ENCODE results near the gene ARHGEF6.

The ARHGEF6 gene

DNA sequence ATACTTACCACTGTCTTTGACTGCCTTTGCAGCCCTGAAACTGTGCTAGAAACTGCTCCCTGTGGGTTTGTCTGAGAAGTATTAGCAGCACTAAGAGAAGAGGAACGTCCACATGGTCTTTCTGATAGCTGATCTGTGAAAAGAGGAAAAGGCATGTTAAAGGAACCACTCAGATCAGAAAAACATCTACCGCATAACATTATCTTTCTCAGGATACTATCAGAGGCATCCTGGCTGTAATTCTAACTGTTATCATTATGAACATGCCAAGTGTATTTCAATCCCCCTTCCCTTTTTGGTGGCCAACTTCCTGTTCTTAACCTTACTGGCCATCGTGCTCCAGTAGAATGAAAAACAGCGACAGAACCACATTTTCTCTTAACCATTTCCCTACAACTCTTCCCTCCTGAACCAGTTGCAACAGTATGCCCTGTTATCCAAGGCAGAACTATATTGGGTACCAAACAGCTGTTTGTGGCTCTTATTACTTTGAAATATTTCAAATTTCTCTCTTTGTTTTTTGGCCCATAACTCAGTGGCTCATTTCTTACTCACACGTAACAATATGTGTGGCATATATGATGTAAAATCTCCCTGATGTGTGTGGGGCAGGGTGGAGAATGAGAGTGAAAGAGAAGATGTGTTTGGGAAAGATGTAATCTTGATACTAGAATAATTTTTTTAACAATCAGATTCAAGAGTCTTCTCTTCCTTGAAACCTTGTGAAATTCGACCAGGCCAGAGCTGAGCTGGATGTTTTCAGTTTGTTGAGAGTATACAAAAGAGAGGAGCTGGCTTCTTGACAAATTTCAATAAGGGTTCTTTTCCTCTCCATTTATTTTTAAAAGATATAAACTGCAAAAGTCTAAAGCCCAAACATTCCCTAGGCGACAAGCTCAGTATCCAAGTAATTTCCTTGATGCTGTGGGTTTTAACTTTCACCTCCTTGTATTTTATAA, 35.2 kb downstream of the ARHGEF6 start:
- DNase-seq = no peak

- DNase-seq = no peak
Observed at GRCh38 chrX:136742721-136743379, 37.9 kb downstream of the ARHGEF6 start.

- no peak for DNase-seq
Observed at GRCh38 chrX:136738049-136738729, 42.5 kb downstream of the ARHGEF6 start.

- no peak for DNase-seq
Observed at GRCh38 chrX:136736690-136737089, 44.0 kb downstream of the ARHGEF6 start.

DNA sequence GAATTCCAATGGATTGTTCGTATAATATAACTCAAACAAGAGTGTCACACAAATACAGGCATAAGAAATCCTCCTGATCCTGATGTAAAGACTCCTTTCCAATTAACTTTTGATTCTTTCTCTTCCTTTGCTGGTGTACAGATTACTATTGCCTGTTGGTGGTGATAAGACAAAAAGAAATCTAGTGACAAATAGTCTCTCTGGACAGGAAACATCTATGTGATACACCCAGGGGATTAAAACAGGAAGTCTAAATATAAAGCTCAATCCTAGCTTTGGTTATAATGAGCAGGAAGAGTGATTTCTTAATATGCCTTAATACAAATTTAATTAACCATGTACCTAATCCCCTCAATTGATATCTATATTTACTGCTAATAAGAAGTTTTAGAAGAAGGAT, 45.1 kb downstream of the ARHGEF6 start:
- DNase-seq = no peak

DNA sequence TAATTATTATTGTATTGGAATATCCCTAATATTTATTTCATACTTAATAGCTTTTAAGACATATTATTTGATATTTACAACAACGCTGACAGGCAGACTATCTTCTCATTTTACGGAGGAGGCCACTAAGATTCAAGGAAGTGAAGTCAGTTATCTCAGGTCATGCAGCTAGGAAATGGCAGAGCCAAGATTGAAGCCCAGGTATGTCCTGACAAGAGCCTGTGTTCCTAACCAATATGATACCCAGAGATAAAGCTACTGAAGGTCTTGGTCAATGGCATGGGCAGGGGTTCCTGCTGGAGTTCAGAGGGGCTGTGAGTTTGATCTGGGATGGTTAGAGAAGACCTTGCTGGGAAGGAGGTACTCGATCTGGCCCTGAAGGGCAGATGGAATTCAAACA, 47.1 kb downstream of the ARHGEF6 start:
- no peak for DNase-seq

DNA sequence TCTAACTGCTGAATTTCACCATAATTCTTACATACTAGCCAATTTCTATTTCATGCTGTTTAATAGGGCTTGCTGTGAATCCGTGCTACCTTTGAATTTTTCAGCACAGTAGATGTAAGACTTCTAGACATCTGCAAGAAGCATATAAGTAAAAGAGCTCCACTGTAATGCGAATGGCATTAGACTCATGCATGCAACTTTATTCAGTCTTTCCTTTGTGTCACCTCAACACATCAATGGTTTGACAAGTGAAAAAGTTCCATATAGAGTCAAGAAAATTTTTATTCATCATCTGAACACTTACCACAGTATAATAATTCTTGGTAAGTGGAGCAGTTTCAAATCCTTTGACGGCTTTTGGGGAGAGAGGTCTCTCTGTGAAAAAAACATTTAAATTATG, 48.9 kb downstream of the ARHGEF6 start:
- DNase-seq = no peak

DNA sequence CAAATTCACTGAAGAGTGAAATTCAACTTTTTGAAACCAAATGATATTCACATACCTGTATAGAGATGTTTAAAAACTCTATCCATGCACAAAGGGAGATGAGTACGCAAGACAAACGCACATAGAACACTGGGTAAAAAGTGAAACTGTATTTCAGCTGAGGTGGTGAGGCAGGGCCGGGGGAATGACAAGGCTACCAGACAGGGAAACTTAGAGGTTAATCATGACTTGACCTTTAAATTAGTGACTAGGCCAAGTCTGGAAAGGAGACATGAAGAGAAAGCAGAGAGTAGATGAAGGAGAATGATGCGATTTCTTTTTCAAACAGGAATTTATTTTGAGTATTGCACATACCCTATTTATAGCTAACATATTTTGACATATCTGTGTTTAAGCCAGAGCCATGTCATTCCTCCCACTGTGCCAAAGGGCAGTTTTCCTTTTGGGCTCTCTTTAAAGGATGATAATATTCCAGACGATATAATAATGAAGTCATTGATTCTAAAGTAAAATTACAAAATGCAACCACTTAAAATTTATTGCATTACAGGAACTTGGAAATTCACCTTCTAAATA, 49.4 kb downstream of the ARHGEF6 start:
- DNase-seq = no peak

GRCh38 chrX:136728393-136728792, 52.3 kb downstream of the ARHGEF6 start:
- no peak for DNase-seq

GRCh38 chrX:136725441-136726104, 55.2 kb downstream of the ARHGEF6 start:
- no peak for DNase-seq

DNA sequence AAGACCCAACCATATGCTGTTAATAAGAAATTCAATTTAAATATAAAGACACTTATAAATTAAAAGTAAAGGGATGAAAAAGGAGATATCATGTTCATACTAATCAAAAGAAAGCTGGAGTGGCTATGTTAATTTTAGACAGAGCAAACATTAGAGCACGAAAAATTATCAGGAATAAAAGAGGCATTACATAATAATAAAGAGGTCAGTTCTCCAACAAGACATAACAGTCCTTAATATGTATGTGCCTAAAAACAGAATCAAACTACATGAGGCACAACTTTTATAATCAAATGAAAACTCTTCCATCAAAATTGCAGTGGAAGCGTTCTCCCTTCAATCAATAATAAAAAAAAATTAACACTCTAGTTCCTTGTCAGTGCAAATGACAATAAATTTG, 62.6 kb downstream of the ARHGEF6 start:
- DNase-seq = no peak

DNA sequence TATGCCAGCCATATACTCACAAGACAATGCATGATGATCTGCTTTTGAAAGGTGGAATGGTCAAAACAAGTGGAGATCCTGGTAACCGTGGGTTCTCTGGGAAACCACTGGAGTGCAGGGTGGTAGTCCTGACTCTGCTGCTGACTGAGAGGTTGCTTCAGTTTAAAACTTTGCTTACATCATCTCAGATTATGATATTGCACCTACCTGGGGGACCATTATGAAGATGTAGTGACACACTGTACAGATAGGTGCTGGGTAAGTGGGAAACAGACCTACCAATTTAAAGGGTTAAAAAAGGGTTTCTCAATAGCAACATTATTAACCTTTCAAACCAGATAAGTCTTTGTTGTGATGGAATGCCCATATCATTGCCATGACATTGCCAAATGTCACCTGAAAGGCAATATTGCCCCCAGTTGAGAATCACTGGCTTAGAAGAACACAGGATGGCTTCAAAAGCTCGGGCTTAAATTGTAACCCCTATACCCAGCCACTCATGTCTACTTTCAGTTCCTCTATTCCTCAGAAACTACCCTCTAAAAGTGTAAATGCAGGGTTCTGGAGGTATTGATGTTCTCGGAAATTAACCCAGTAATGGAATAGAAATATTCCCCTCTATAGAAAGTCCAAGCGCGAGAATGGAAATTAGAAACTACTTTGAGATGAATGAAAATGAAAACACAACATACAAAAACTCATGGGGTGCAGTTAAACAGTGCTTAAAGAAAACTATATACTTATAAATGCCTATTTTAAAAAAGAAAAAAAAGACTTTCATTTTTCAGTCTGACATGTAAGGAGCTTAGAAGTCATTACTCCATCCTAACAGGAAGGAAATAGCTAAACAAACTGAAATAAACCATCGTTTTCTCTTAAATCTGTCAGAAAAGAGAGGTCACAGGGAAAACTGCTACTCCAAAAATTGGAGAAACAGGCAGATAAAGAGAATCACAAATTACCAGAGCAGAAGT, 65.8 kb downstream of the ARHGEF6 start:
- DNase-seq = no peak

DNA sequence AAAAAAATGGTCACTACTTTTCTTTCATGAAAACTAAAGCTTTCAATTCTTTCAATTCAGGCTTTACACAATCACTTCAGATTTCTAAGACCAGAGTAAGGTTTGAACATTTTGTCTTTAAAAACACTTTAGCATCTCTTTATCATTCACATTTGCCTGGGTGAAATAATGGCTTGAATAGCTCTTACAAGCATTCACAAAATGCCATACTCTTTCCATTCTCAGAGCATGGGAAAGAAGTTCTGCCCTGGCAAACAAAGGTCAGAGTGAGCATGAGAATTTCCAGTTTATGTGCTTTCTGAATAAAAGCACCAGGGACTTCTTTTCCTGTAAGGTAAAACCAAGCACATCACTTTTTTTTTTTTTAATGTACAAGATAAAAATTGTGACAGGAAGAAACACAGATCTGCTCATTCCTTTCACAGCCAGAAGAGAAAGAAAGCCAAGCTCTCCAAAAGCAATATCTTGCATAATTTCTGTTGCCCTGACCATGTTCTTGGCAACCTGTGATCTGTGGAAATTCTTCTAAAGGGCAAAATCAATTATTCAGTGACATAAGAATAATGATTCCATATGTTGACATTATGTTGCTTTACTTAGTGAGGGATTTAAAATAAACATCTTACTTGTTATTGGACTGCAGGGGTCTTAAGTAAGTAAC, 68.0 kb downstream of the ARHGEF6 start:
- DNase-seq = no peak

DNA sequence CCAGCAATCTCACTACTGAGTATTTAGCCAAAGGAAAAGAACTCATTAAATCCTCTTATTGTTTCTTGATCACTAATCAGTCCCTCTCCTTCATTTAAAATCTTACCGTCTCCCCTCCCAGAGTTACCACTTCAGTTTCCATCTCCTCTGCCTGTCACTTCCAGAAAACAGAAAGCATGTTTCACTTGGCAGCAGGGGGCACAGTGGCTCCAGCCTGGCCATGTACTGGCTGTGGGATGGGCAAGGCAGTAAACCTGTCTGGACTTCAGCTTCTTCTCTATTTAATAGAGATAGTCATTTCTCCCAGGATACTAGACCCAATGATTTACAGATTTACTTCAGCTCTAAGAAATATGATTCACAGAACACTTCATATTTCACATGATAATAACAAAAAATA, 69.6 kb downstream of the ARHGEF6 start:
- DNase-seq = peak; percentile 29

- no peak for DNase-seq
Observed at GRCh38 chrX:136710325-136710951, 70.3 kb downstream of the ARHGEF6 start.

DNA sequence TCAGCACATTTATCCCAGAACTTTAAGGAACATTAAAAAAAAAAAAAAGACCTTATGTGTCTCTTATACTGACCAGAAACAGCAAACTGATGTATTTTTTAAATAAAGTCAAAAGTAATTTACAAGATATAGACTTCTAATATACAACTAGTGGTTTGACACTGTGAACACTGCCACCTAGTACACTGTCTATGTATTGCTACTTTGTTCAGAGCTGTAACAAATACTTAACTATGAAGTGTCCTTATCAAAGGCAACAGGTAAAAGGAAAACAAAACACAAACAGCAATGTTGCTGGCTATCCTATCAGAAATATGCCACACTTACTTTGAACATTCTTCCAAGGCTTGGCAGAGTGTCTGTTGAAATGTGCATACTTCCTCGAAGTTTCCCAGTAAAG, 72.4 kb downstream of the ARHGEF6 start:
- no peak for DNase-seq

DNA sequence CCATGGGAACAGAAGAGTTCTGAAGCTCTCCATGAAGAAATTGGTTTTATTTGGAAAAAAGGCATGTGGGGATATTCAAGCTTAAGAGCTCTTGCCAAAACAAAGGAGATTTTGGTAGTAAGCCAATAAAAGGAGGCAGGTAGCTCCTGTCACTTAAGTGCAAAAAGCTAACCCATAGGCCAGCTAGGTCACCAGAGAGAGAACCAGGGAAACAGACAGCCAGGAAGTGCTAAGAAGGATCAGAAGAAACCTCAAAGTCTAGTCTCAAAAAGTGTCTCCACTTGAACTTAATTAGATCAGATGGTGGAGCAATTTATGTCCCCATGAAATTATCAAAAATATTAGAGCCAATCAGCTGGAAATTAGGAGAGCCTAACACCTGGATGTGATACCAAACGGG, 83.6 kb downstream of the ARHGEF6 start:
- DNase-seq = no peak

DNA sequence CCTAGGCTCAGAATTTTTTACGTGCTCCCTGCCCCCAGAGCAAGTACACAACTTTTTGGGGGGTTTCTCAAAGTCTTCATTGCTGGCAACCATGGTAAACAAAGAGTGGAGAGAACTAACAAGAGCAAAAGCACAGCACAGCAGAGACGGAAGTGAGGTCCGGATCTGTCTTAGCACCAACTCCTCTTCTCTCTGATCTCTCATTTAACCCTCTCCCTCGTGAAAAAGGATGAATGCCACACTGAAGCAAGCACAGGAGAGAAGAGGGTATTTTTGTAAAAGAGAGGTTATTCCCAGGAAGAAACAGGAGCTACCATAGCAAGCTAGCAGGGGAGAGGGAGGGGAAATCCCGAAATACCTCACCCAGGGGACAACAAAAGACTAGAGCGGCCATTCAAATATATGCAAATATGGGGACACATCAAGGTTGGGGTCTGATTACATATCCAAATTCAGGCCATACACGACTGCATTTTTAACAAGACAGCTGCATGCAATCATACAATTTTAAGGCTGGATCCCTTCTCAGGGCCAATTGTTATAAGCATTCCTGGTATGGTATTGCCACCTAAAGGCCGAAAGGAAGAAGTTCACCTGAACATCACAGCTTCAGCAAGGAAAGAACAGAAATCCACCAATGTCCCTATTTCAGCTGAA, 86.2 kb downstream of the ARHGEF6 start:
- DNase-seq = peak; percentile 24

DNA sequence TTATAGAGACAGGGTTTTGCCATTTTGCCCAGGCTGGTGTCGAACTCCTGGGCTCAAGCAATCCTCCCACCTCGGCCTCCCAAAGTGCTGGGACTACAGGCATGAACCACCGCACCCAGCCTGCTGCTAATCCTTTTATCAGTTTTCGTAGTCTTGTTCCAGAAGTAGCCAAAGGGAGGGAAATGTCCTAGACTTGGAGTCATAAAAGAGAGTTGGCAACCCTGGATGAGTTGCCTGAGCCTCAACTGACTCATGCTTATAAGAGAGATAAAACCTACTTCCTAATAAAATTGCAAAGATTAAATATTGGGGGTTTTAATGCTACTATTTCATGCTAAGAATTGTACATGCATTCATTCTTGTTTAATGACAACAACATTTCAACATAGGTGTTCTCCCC, 88.5 kb downstream of the ARHGEF6 start:
- DNase-seq = no peak
